BLaER1 (cell line): ENCODE results near the gene PRKAG1.

Source experiments
- H3K27ac ChIP-seq: shearing (Covaris generic); formaldehyde crosslinking; 2 replicates; pipeline ENCODE4 v1.8.1; 2022
- H3K27me3 ChIP-seq: shearing (Covaris generic); formaldehyde crosslinking; 2 replicates; pipeline ENCODE4 v1.8.1; 2022
- H3K36me3 ChIP-seq: shearing (Covaris generic); formaldehyde crosslinking; 2 replicates; pipeline ENCODE4 v1.8.1; 2022
- H3K4me1 ChIP-seq: shearing (Covaris generic); formaldehyde crosslinking; 2 replicates; pipeline ENCODE4 v1.8.1; 2022
- H3K4me2 ChIP-seq: shearing (Covaris generic); formaldehyde crosslinking; 2 replicates; pipeline ENCODE4 v1.8.1; 2022
- H3K4me3 ChIP-seq: shearing (Covaris generic); formaldehyde crosslinking; 2 replicates; pipeline ENCODE4 v1.8.1; 2022
- H3K9ac ChIP-seq: shearing (Covaris generic); formaldehyde crosslinking; 2 replicates; pipeline ENCODE4 v1.8.1; 2022
- H3K9me3 ChIP-seq: shearing (Covaris generic); formaldehyde crosslinking; 2 replicates; pipeline ENCODE4 v1.8.1; 2022
- H4K20me1 ChIP-seq: shearing (Covaris generic); formaldehyde crosslinking; 2 replicates; pipeline ENCODE4 v1.8.1; 2022
- Cebpa-rat ChIP-seq: shearing (Covaris generic); IDR thresholded peaks from 2 replicates; pipeline ENCODE4 v1.8.1; 2022

PRKAG1 gene

GRCh38 chr12:49032276-49032675, 13.7 kb upstream of the PRKAG1 start:
- no peaks in the 10 kb centered on the region for H3K27me3 ChIP-seq
- no peak for TF ChIP-seq Cebpa-rat
- peaks cover 100% of the 10 kb centered on the region for H3K36me3 ChIP-seq
- H3K9me3 ChIP-seq: no peaks in the 10 kb centered on the region
- peaks cover 95% of the 10 kb centered on the region for H4K20me1 ChIP-seq
- H3K4me3 ChIP-seq: no peak overlapping the region
- no peak overlapping the region for H3K27ac ChIP-seq
- no peak overlapping the region for H3K9ac ChIP-seq
- no peaks in the 10 kb centered on the region for H3K4me1 ChIP-seq
- no peak overlapping the region for H3K4me2 ChIP-seq

DNA sequence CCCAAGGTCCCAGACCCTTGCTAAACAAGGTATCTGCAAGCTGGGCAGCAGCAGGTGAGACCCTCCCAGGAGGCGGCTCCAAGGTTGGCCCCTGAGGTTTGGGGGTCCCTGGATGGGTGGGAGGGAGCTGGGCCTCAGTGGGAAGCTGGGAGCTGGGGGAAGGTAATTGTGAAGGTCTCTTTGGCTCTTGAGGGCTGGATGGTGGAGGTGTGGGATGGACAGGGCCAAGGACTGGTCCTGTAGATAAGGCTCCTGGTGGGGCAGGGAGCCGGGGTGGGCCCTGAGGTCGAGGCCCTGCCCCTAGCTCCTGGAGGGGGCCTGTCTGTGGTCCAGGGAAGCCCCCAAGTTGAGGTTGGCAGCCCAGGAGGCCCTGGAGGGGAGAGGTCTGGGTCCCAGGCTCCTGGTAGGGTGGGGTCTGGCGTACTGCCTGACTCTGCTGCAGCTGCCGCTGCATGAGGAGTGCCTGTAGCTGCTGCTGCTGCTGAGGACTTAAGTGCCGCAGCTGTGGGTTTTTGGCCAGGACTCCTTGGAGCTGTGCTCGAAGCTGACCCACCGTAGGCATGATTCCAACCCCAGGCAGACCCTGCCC, 13.1 kb upstream of the PRKAG1 start:
- H3K9ac ChIP-seq: no peak overlapping the region
- H4K20me1 ChIP-seq: peaks cover 92% of the 10 kb centered on the region
- no peak for TF ChIP-seq Cebpa-rat
- H3K27ac ChIP-seq: no peak overlapping the region
- no peak overlapping the region for H3K4me2 ChIP-seq
- H3K4me3 ChIP-seq: no peak overlapping the region
- peaks cover 100% of the 10 kb centered on the region for H3K36me3 ChIP-seq
- no peaks in the 10 kb centered on the region for H3K27me3 ChIP-seq
- no peaks in the 10 kb centered on the region for H3K9me3 ChIP-seq
- no peaks in the 10 kb centered on the region for H3K4me1 ChIP-seq

DNA sequence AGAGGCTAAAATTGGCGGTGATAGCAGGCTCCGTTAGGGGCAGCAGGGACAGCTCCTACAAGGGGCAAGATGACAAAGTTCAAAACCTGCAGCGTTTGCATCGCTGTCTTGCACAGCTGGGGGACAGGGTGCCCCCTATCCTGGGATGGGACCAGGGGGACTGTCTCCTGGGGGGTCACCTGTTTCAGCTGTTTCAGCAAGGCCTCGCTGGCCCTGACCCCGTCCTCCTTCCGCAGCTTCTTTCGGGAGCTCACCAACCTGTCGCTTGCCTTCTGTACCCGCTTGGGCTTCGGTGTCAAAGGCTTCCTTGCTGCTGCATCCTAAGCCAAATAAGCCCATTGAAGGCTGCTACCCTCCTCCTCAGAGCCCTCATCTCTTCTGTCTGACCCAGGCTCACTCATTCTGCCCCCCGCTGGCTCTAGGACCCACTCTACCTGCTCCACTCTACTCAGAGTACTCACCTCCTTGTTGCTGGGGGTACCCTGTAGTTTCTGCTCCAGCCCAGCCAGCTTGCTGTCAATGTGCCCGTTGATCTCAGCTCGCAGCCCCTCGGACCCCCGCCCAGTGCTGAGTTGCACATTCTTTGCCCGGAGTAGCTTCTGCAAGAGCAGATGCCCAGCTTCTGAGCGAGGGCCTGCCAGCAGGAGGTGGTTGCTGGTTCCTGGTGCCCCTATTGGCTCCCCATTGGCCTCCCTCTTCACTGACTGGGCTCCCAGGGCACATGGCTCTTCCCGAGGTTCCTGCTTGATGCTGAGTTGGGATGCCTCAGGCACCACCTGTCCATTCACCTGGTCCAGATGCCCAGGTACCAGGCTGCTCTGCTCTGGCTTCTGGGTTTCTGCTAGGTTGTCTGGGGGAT, 12.4 kb upstream of the PRKAG1 start:
- Histone ChIP-seq H4K20me1 (peaks cover 92% of the 10 kb centered on the region), H3K27ac (no peak overlapping the region), H3K9ac (no peak overlapping the region), H3K4me2 (no peak overlapping the region), H3K36me3 (peaks cover 100% of the 10 kb centered on the region), H3K27me3 (no peaks in the 10 kb centered on the region), H3K4me3 (no peak overlapping the region), H3K4me1 (no peaks in the 10 kb centered on the region), H3K9me3 (no peaks in the 10 kb centered on the region)
- no peak for TF ChIP-seq Cebpa-rat

DNA sequence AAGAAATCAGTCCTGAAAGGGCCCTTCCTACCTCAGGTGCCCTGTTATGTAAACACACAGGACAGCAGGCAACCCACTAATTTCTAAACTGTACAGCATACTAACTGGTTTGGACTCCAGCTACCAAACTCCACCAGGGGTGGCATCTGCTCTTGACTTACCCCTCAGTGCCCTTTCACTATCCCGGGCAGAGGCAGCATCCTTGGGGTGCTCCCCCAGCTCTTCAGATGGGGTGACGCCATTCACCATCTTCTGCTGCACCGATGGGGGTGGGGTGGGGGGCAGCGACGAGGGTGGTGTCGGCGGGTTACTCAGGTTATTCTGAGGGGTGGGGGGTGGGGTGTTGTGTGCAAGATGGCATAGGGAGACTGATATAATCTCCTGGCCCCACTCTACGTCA, 11.5 kb upstream of the PRKAG1 start:
- no peak overlapping the region for H3K4me2 ChIP-seq
- no peak overlapping the region for H3K9ac ChIP-seq
- peaks cover 92% of the 10 kb centered on the region for H4K20me1 ChIP-seq
- no peaks in the 10 kb centered on the region for H3K27me3 ChIP-seq
- peaks cover 100% of the 10 kb centered on the region for H3K36me3 ChIP-seq
- no peak overlapping the region for H3K4me3 ChIP-seq
- no peak for TF ChIP-seq Cebpa-rat
- no peaks in the 10 kb centered on the region for H3K4me1 ChIP-seq
- H3K9me3 ChIP-seq: no peaks in the 10 kb centered on the region
- no peak overlapping the region for H3K27ac ChIP-seq

GRCh38 chr12:49028666-49029275, 10.2 kb upstream of the PRKAG1 start:
- Histone ChIP-seq H3K27ac (no peak overlapping the region), H3K27me3 (no peaks in the 10 kb centered on the region), H4K20me1 (peaks cover 92% of the 10 kb centered on the region), H3K36me3 (peaks cover 100% of the 10 kb centered on the region), H3K4me3 (no peak overlapping the region), H3K4me2 (no peak overlapping the region), H3K4me1 (no peaks in the 10 kb centered on the region), H3K9ac (no peak overlapping the region), H3K9me3 (no peaks in the 10 kb centered on the region)
- TF ChIP-seq Cebpa-rat: no peak

DNA sequence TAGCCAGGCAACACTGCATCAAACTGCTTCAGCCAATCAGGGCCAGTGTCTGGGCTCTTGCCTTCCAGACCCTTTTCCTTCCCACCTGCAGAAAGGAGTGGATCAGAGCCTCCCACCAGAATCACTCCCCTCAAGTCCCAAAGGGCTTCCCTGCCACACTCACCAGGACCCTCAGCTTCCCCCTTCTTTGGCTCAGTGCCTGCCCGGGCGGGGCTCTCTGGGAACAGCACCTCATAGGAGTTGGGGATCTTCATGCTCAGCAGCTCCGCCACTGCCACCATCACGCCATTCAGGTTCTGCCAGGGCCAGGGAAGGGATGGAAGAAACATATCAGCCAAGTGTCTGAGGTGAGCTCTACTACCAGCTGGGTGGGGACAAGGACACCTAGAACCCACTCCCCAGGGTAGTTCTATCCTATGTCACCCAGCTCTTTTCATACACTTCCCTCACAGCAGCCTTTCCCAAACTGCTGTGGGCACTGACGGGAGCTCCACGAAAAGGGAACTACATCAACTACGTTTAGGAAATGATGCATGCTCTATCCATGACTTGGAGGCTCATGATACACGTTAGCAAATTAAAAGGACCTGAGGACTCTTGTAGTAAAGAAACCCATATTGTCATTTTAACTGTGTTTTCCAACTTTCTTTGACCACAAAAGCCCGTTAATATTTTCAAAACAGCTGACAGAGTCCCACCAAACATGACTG, 9.4 kb upstream of the PRKAG1 start:
- Histone ChIP-seq H4K20me1 (peaks cover 92% of the 10 kb centered on the region), H3K4me3 (no peak overlapping the region), H3K9ac (no peak overlapping the region), H3K9me3 (no peaks in the 10 kb centered on the region), H3K4me2 (no peak overlapping the region), H3K27me3 (no peaks in the 10 kb centered on the region), H3K4me1 (no peaks in the 10 kb centered on the region), H3K27ac (no peak overlapping the region), H3K36me3 (peaks cover 100% of the 10 kb centered on the region)
- TF ChIP-seq Cebpa-rat: no peak

GRCh38 chr12:49026678-49027480, 8.3 kb upstream of the PRKAG1 start:
- H3K4me2 ChIP-seq: no peak overlapping the region

DNA sequence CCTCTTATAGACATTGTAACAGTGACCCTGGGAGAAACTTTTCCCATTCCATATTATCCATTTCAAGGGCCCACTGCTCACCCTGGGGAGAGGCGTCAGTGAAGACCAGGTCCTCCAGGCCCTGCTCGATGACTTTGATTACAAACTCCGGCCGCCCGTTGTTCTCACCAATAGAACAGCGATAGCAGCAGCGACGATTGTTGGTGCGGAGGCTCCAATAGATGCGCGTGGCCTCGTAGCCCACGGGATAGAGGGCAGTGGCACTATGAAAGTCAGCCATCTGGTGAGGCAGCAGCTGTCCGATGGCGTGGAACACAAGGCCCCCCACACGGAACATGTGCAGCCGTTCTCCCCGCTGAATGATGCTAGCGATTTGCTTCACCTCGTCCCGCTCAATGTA, 7.5 kb upstream of the PRKAG1 start:
- no peaks in the 10 kb centered on the region for H3K27me3 ChIP-seq
- peaks cover 73% of the 10 kb centered on the region for H4K20me1 ChIP-seq
- H3K4me3 ChIP-seq: no peak overlapping the region
- peaks cover 100% of the 10 kb centered on the region for H3K36me3 ChIP-seq
- no peaks in the 10 kb centered on the region for H3K9me3 ChIP-seq
- no peak overlapping the region for H3K9ac ChIP-seq
- no peak overlapping the region for H3K27ac ChIP-seq
- H3K4me1 ChIP-seq: no peaks in the 10 kb centered on the region; the same call in 1 of the 2 replicates
- TF ChIP-seq Cebpa-rat: no peak
- H3K4me2 ChIP-seq: no peak overlapping the region

More at GRCh38 chr12:49026678-49027480, 8.3 kb upstream of the PRKAG1 start:
- no peak overlapping the region for H3K27ac ChIP-seq
- no peak overlapping the region for H3K9ac ChIP-seq
- H3K4me3 ChIP-seq: no peak overlapping the region
- H3K9me3 ChIP-seq: no peaks in the 10 kb centered on the region
- peaks cover 100% of the 10 kb centered on the region for H3K36me3 ChIP-seq
- no peaks in the 10 kb centered on the region for H3K27me3 ChIP-seq
- H3K4me1 ChIP-seq: no peaks in the 10 kb centered on the region
- no peak for TF ChIP-seq Cebpa-rat
- H4K20me1 ChIP-seq: peaks cover 80% of the 10 kb centered on the region

GRCh38 chr12:49025463-49025862, 6.9 kb upstream of the PRKAG1 start:
- H3K9ac ChIP-seq: no peak overlapping the region
- peaks cover 6% of the 10 kb centered on the region for H3K4me1 ChIP-seq
- no peak overlapping the region for H3K27ac ChIP-seq
- TF ChIP-seq Cebpa-rat: no peak
- no peaks in the 10 kb centered on the region for H3K27me3 ChIP-seq
- no peak overlapping the region for H3K4me3 ChIP-seq
- H4K20me1 ChIP-seq: peaks cover 66% of the 10 kb centered on the region
- H3K36me3 ChIP-seq: peaks cover 94% of the 10 kb centered on the region
- H3K9me3 ChIP-seq: no peaks in the 10 kb centered on the region
- H3K4me2 ChIP-seq: no peak overlapping the region
